ENCODE results near the gene ABCA10. TPM values are rescaled to one million over a fixed set of nuclear protein-coding genes. Genes with fewer than 3 reads are reported as not detected.

The ABCA10 gene
- total and polyA plus RNA-seq, 8 donors: 4.0 to 20.2 (median 9.9) TPM

- peak; percentile 21 for ATAC-seq
- Histone ChIP-seq H3K27me3 (no peaks in the 10 kb centered on the region), H3K4me1 (peaks cover 0 to 7% of the 10 kb centered on the region in 2 donors), H3K36me3 (no peaks in the 10 kb centered on the region), H3K4me3 (no peak overlapping the region), H3K9me3 (no peaks in the 10 kb centered on the region), H3K27ac (no peak overlapping the region)
- intact Hi-C loops (cut with DNase I): no loop called here
- DNase-seq: no peak
- TF ChIP-seq CTCF (IDR thresholded peaks at IDR 0.05): no peak
Measured at GRCh38 chr17:69269131-69269998, 40.7 kb upstream of the ABCA10 start.

- TF ChIP-seq CTCF (IDR thresholded peaks at IDR 0.05): no peak
- H3K4me3 ChIP-seq: no peak overlapping the region
- H3K27ac ChIP-seq: no peak overlapping the region
- DNase-seq: no peak
- intact Hi-C loops (cut with DNase I): no loop called here
- no peaks in the 10 kb centered on the region for H3K27me3 ChIP-seq
- H3K9me3 ChIP-seq: no peaks in the 10 kb centered on the region
- H3K36me3 ChIP-seq: no peaks in the 10 kb centered on the region
- H3K4me1 ChIP-seq: peaks cover 0 to 7% of the 10 kb centered on the region in 2 donors
- no peak for ATAC-seq
Measured at GRCh38 chr17:69268543-69269014, 40.0 kb upstream of the ABCA10 start.

- ATAC-seq (no peak), DNase-seq (no peak)
- no peak for TF ChIP-seq CTCF (IDR thresholded peaks at IDR 0.05)
- Histone ChIP-seq H3K9me3 (no peaks in the 10 kb centered on the region), H3K36me3 (no peaks in the 10 kb centered on the region), H3K27me3 (no peaks in the 10 kb centered on the region), H3K4me3 (no peak overlapping the region), H3K27ac (no peak overlapping the region), H3K4me1 (peaks cover 0 to 7% of the 10 kb centered on the region in 2 donors)
- intact Hi-C loops (cut with DNase I): no loop called here
Measured at GRCh38 chr17:69267219-69267618, 38.6 kb upstream of the ABCA10 start.

- H3K36me3 ChIP-seq: no peaks in the 10 kb centered on the region
- no peak for ATAC-seq
- no peak overlapping the region for H3K27ac ChIP-seq
- H3K9me3 ChIP-seq: no peaks in the 10 kb centered on the region
- DNase-seq: no peak
- intact Hi-C loops (cut with DNase I): no loop called here
- no peak for TF ChIP-seq CTCF (IDR thresholded peaks at IDR 0.05)
- H3K4me3 ChIP-seq: no peak overlapping the region
- no peaks in the 10 kb centered on the region for H3K27me3 ChIP-seq
- peaks cover 0 to 7% of the 10 kb centered on the region in 2 donors for H3K4me1 ChIP-seq
Measured at GRCh38 chr17:69265873-69266272, 37.2 kb upstream of the ABCA10 start.

- TF ChIP-seq CTCF (IDR thresholded peaks at IDR 0.05): no peak
- peaks cover 0 to 9% of the 10 kb centered on the region in 2 donors for H3K36me3 ChIP-seq
- ATAC-seq (no peak), DNase-seq (no peak)
- no peak overlapping the region for H3K27ac ChIP-seq
- intact Hi-C loops (cut with DNase I): no loop called here
- no peaks in the 10 kb centered on the region for H3K9me3 ChIP-seq
- H3K27me3 ChIP-seq: no peaks in the 10 kb centered on the region
- H3K4me3 ChIP-seq: no peak overlapping the region
- H3K4me1 ChIP-seq: no peaks in the 10 kb centered on the region
Measured at GRCh38 chr17:69254187-69254586, 25.6 kb upstream of the ABCA10 start.
